GM21528 (cell line): ENCODE results near the gene PIGX.
A peak's percentile ranks its signal among the peaks of the same experiment; 100 is the strongest.

Experiments
- ATAC-seq: cut with Tn5 transposase; IDR thresholded peaks from one replicate; pipeline ENCODE4 v1.9.1; 2021; ENCODE audit warnings: mild to moderate bottlenecking, moderate library complexity; ENCODE audit not compliant: unreplicated experiment, low FRiP score

The PIGX gene

GRCh38 chr3:196711838-196712513, at the start of gene PIGX, which contains the start of gene CEP19:
Gene PIGX, plus strand, starts transcription at chr3:196712377.
Gene CEP19, minus strand, starts transcription at chr3:196712250. Its CDS starts 3,593 bp downstream, at chr3:196708657.
- peak; percentile 81 for ATAC-seq

DNA sequence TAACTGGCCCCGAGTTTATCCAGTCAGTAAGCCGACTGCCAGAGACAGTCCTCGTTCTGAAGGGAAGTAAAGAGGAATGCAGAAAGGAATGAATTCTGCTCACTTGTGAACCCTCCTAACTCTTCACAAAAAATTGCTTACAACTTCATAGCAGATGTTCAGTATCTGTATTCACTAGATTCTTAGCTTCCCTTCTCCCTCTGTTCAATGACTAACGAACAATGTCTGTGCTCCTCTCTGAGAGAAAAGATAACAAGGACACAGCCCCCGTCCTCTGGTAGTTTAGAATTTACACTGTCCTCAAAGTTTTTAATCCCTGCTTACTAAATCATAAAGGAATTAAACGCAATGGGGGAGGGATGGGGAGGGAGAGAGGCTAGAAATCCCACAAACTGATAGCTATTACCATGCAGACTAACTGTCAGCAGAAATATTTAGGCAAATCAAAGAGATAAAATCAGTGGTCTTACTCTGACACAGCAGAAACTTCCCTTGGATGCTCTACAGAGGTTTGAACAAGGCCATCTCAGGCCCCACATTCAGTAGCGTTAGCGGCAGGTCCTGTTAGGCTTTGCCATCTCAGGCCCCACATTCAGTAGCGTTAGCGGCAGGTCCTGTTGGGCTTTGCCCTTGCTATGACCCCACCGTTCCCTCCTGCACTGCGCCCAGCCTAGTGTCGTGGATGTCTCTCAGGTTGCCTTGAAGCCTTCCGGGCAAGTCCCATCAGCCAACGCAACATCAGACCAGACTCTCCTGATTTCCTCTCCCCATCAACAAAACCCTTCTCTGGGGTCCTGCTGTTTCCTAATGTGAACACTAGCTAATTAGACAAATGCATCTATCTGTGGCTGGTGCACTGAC, 49.2 kb upstream of the PIGX start:
- no peak for ATAC-seq

GRCh38 chr3:196666001-196666867, 45.9 kb upstream of the PIGX start:
- ATAC-seq, result no peak

DNA sequence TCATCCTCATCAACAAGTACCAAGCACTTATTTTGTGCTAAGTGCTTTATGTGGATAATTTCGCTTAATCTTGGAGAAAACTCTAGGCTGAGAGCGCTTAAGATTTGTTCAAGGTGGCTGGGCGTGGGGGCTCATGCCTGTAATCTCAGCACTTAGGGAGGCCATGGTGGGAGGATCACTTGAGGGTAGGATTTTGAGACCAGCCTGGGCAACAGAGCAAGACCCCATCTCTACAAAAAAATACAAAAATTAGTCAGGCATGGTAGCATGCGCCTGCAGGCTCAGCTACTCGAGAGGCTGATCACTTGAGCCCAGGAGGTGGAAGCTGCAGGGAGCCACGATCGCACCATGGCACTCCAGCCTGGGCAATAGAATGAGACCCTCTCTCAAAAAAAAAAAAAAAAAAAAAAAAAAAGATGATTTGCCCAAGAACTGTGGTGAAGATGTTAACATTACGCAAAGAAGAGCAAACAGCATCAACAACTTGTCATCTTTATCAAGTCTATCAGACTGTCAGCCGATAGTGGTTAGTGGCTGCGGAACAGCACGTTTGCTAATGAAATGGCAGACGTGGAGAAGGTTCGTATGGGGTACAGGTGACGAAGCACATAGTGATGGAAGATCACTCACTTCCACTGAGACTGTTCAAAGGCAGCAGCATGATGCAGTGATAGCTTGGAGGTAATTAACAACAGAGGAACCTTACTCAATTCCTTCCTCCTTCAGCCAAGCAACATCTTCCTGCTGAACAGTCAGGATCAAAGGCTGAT, 44.9 kb upstream of the PIGX start:
- no peak for ATAC-seq

DNA sequence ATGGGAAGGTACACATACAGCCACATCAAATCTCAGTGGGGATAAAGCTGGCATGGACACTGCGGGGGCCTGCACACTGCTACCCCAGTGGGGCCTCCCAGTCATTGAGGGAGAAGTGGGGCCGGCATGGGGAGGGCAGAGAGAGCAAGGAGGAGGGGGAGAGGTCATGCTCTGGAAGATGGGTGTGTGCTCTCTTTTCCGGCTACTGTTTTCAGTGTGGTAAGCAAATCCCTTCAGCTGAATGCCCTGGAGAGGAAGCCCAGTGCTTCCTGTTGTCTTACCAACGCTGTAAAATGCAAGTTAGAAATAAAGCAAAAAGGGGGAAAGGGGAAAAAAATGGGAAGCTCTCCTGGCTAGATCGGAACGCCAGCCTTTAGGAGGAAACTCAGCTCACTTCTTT, 41.8 kb upstream of the PIGX start:
- ATAC-seq, result no peak

DNA sequence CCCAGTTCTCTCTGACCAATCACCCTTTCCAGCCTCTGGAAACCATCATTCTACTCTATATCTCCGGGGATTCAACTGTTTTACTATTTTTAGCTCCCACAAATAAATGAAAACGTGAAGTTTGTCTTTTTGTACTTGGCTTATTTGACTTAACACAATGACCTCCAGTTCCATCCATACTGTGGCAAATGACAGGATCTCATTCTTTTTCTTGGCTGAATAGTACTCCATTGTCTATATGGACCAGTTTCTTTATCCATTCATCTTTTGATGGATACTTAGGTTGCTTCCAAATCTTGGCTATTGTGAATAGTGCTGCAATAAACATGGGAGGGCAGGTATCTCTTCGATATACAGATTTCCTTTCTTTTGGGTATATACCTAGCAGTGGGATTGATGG, 38.5 kb upstream of the PIGX start:
- no peak for ATAC-seq

DNA sequence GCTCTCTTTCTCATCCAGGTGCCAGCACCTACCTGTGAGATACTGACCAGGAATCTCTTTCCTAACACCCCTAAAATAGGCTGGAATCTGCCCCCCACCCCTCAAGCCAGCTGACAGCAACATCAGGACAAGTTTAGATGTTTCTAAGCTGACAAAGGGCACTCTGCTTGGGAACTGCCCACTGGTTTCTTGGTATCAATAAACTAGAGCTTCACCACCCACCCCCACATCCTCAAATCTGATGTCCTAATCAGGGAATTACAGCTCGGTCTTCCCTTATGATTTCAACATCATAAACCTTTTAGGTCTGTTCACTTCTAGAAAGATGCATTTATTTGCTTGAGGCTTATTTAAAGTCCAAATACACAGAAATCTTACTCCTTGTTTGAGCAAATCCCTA, 34.8 kb upstream of the PIGX start:
- ATAC-seq, result no peak

DNA sequence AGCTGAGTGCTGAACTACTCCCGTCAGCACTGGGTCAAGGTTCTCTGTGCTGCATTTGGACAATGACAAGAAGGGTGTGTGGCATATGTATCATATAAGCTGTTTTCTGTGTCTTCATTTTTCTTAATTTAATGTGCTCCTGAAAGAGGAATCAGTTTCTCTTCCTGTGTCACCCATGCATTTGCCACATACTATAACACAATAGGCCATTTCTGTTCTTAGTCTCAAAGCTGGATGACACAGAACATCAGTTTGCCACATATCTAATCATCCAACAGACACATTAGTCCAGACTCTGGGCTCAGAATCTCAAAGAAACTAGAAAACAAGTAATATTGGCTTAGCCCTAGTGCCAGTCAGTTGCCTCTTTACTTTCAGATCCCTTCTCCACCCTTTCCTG, 34.2 kb upstream of the PIGX start:
- no peak for ATAC-seq

GRCh38 chr3:196684548-196685407, 27.4 kb upstream of the PIGX start:
- ATAC-seq, result peak; percentile 86

DNA sequence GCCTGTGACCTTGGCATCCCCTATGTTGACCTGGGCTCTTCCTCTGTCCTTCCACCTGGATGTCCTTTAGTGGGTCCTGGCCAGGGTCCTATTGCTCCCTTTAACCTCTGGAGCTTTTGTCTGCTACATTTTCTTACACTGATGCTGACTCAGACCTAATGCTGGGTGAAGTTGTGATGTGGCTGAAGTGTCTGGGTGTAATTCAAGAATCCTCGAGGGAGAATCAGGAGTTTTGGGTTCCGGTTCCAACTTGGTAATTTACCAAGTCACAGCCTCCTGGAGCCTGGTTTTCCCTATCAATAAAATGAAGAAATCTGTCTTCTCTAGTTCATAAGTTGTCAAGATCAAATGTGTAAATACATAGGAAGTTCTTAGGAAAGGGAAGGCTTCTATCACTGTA, 25.7 kb upstream of the PIGX start:
- no peak for ATAC-seq

GRCh38 chr3:196688349-196688748, 23.8 kb upstream of the PIGX start:
- no peak for ATAC-seq

GRCh38 chr3:196689941-196690660, 22.1 kb upstream of the PIGX start:
- ATAC-seq, result no peak

DNA sequence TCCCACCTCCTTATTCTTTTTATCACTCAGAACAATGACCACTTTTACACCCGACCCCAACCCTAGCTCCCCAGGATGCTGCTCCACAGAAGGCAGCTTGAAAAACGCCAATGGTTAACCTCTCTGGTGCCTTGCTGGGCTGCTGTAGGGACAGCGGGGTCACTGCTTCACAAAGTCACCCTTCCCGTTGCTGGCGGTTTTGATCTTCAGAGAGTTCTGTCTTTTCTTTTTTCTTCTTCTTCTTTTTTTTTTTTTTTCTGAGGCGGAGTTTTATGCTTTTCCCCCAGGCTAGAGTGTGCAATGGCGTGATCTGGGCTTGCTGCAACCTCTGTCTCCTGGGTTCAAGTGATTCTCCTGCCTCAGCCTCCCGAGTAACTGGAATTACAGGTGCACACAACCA, 20.8 kb upstream of the PIGX start:
- no peak for ATAC-seq

DNA sequence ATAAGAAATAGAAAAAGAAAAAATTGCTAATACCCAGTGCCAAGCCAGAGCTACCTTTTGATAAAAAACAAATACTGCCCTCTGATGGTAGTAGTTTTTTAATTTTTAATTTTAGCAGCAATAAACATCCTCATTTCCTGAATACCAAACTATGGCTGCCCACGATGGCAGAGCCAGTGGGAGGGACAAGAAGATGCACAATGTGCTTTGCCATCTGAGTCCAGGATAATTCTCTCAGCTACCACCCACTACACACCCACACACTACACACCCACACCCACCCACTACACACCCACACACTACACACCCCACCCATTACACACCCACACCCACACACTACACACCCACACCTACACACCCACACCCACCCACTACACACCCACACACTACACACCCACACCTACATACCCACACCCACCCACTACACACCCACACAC, 18.0 kb upstream of the PIGX start:
- ATAC-seq, result no peak

DNA sequence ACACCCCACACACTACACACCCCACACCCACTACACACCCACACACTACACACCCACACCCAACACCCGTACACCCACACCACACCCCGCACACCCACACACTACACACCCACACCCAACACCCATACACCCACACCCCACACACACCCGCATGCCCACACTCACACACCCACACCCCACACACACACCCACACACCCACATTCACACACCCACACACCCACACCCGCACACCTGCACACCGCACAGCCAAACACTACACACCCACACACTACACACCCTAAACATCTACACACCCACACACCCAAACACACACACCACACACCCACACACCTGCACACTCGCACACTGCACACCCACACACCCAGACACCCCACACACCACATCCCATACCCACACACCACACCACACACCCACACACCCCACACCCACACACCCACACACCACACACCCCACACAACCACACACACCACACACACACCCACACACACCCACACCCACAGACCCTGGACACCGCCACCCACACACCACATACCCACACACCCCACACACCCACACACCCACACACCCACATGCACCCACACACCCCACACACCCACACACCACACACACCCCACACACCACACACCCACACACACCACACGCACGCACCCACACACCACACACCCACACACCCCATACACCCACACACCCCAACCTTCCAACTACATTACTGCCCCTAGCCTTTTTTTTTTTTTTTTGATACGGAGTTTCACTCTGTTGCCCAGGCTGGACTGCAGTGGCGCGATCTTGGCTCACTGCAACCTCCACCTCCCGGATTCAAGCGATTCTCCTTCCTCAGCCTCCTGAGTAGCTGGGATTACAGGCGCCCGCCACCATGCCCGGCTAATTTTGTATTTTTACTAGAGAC, 17.0 kb upstream of the PIGX start:
- no peak for ATAC-seq

DNA sequence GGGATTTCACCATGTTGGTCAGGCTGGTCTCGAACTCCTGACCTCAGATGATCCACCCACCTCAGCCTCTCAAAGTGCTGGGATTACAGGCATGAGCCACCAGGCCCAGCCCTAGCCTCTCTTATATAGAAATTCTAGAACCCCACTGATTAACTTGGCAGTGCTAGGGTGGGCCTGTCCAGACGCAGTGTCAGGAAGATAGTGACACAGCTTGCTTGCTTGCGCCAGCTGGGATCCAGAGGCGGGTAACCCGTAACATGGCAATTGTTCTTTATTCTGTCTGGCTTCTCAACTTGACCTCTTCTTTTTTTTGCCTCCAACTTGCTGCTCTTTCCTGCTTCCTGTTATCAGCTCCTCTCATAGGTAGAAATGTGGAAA, 16.3 kb upstream of the PIGX start:
- no peak for ATAC-seq

DNA sequence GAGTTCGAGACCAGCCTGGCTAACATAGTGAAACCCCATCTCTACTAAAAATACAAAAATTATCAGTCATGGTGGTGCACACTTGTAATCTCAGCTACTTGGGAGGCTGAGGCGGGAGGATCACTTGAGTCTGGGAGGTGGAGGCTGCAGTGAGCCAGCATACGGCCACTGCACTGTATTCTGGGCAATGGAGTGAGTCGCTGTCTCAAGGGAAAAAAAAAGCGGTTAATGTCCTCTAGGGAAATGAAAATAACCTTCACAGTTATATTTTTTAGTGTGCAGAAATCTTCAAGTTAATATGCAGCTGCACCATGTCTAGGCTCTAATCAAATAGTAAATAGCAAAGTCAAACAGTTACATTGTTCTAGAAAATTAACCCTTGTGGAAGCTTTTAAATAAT, 14.9 kb upstream of the PIGX start:
- no peak for ATAC-seq

- no peak for ATAC-seq
Measured at GRCh38 chr3:196699749-196700148, 12.4 kb upstream of the PIGX start.
